ENCODE results near the gene TBC1D22B. TPM values are rescaled to one million over a fixed set of nuclear protein-coding genes. Genes with fewer than 3 reads are reported as not detected.

TBC1D22B gene
- total and polyA plus RNA-seq, 7 donors, result 4.3 to 25.6 (median 9.0) TPM

GRCh38 chr6:37310966-37311365 is 53.4 kb downstream of the TBC1D22B start:
- WGBS, 3 donors, result 90 to 93% (median 92%) methylated on average over 3 of the region's 3 CpGs
- ATAC-seq, result no peak
- intact Hi-C loops (cut with DNase I), result no loop called here
- Histone ChIP-seq H3K4me3 (no peak overlapping the region), H3K27me3 (ENCODE audit: insufficient read depth in 3 of 3, low read length in 2 of 3) (no peaks in the 10 kb centered on the region), H3K27ac (no peak overlapping the region), H3K36me3 (ENCODE audit: insufficient read depth in 1 of 2, low read depth in 1 of 2) (peaks cover 3 to 50% of the 10 kb centered on the region in 2 donors), H3K4me1 (peaks cover 16% of the 10 kb centered on the region), H3K9me3 (no peaks in the 10 kb centered on the region)
- TF ChIP-seq, protein P1, sequence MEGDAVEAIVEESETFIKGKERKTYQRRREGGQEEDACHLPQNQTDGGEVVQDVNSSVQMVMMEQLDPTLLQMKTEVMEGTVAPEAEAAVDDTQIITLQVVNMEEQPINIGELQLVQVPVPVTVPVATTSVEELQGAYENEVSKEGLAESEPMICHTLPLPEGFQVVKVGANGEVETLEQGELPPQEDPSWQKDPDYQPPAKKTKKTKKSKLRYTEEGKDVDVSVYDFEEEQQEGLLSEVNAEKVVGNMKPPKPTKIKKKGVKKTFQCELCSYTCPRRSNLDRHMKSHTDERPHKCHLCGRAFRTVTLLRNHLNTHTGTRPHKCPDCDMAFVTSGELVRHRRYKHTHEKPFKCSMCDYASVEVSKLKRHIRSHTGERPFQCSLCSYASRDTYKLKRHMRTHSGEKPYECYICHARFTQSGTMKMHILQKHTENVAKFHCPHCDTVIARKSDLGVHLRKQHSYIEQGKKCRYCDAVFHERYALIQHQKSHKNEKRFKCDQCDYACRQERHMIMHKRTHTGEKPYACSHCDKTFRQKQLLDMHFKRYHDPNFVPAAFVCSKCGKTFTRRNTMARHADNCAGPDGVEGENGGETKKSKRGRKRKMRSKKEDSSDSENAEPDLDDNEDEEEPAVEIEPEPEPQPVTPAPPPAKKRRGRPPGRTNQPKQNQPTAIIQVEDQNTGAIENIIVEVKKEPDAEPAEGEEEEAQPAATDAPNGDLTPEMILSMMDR (IDR thresholded peaks at IDR 0.05), result no peak
- DNase-seq, result no peak

- no peaks in the 10 kb centered on the region for H3K27me3 ChIP-seq (ENCODE audit: insufficient read depth in 3 of 3, low read length in 2 of 3)
- WGBS, 3 donors, result 83 to 95% (median 94%) methylated on average over 2 of the region's 2 CpGs
- peaks cover 16% of the 10 kb centered on the region for H3K4me1 ChIP-seq
- H3K9me3 ChIP-seq, result no peaks in the 10 kb centered on the region
- H3K27ac ChIP-seq, result no peak overlapping the region
- H3K36me3 ChIP-seq (ENCODE audit: insufficient read depth in 1 of 2, low read depth in 1 of 2), result peaks cover 3 to 52% of the 10 kb centered on the region in 2 donors
- TF ChIP-seq, protein P1 (IDR thresholded peaks at IDR 0.05), result no peak
- no peak for ATAC-seq
- H3K4me3 ChIP-seq, result no peak overlapping the region
- DNase-seq, result no peak
- intact Hi-C loops (cut with DNase I), result no loop called here
These were observed 54.3 kb downstream of the TBC1D22B start for GRCh38 chr6:37311741-37312473.

DNA sequence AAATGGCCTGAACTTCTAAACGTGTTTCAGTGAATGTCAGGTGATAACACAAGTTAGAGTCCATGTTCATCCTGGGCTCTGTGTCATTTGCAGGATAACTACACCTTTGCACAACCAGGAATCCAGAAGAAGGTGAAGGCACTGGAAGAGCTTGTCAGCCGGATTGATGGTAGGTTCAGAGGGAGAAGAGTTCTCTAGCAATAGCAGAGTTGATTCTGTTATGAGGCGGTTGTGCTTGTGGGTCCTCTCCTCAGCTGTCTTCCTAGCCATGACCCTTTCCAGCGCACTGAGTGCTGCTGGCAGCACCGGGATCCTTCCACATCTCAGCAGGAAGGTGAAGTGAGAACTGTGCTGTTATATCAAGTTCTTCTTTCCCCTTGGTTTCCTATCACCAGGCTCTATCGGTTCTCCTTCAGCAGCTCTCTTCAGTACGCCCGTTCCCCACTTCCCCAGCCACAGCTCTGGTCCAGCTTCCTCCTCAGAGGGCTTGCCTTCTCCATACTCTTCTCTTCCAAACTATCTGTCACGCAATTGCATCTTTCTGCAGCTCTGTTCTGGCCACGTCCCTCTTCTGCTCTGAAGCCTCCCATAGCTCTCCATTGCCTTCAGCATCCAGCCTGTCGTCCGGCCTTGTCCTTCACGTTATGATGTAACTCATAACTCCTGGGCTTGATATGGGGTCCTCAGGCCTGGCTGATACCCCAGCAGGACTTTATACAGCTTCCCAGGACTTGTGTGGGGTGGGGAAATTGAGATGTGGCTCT is 56.3 kb downstream of the TBC1D22B start:
- Histone ChIP-seq H3K36me3 (ENCODE audit: insufficient read depth in 1 of 2, low read depth in 1 of 2) (peaks cover 3 to 72% of the 10 kb centered on the region in 2 donors), H3K27me3 (ENCODE audit: insufficient read depth in 3 of 3, low read length in 2 of 3) (no peaks in the 10 kb centered on the region), H3K4me3 (no peak overlapping the region), H3K4me1 (peaks cover 5% of the 10 kb centered on the region), H3K27ac (no peak overlapping the region), H3K9me3 (no peaks in the 10 kb centered on the region)
- WGBS, 3 donors, result 89 to 94% (median 93%) methylated on average over 13 of the region's 13 CpGs
- intact Hi-C loops (cut with DNase I), result no loop called here
- ATAC-seq, result no peak
- TF ChIP-seq, protein P1 (IDR thresholded peaks at IDR 0.05), result no peak
- DNase-seq, result no peak

- TF ChIP-seq, protein P1 (IDR thresholded peaks at IDR 0.05), result peak; percentile 53
- ATAC-seq, result peak; percentile 82 to 90 (median 86)
- H3K9me3 ChIP-seq, result no peaks in the 10 kb centered on the region
- no peak overlapping the region for H3K4me3 ChIP-seq
- no peaks in the 10 kb centered on the region for H3K27me3 ChIP-seq (ENCODE audit: insufficient read depth in 3 of 3, low read length in 2 of 3)
- H3K36me3 ChIP-seq (ENCODE audit: insufficient read depth in 1 of 2, low read depth in 1 of 2), result peaks cover 3 to 74% of the 10 kb centered on the region in 2 donors
- no peak overlapping the region for H3K27ac ChIP-seq
- DNase-seq, result peak in 1 of 2 donors; percentile 24
- WGBS, 3 donors, result 52 to 57% (median 55%) methylated on average over 6 of the region's 6 CpGs
- intact Hi-C loops (cut with DNase I), result no loop called here
- no peaks in the 10 kb centered on the region for H3K4me1 ChIP-seq
These were observed 57.0 kb downstream of the TBC1D22B start for GRCh38 chr6:37314487-37315156.

Data from psoas muscle (tissue), 8 donors.